Neural cell (in vitro differentiated cells): ENCODE results near the gene NCOR1. TPM values are rescaled to one million over a fixed set of nuclear protein-coding genes. Genes with fewer than 3 reads are reported as not detected.

Experiments used
- H2AFZ ChIP-seq: fragments of 200-600, 300-800 bp; sonication (generic), shearing (Covaris generic); 2 replicates; pipeline ENCODE4 v1.6.0; 2014; ENCODE audit warnings: low read depth, mild to moderate bottlenecking, antibody characterized with exemption, low read length, moderate library complexity
- H3F3A ChIP-seq: fragments of 200-600 bp; shearing (Covaris generic); 2 replicates; pipeline ENCODE4 v1.6.1; 2016; ENCODE audit warnings: mild to moderate bottlenecking, moderate library complexity, mixed read lengths, antibody characterized with exemption, low read length; ENCODE audit not compliant: insufficient read depth, poor library complexity, severe bottlenecking
- H3K27ac ChIP-seq: fragments of 200-600, 300-800 bp; sonication (generic), shearing (Covaris generic); 2 replicates; pipeline ENCODE4 v1.5.1; 2014; ENCODE audit warnings: mild to moderate bottlenecking, low read length, moderate library complexity
- H3K27me3 ChIP-seq: fragments of 300-800, 200-600 bp; sonication (generic), shearing (Covaris generic); 2 replicates; pipeline ENCODE4 v1.6.0; 2014; ENCODE audit warnings: mild to moderate bottlenecking, low read depth, low read length, moderate library complexity; ENCODE audit not compliant: insufficient read depth
- H3K36me3 ChIP-seq: fragments of 300-800, 200-600 bp; sonication (generic), shearing (Covaris generic); 2 replicates; pipeline ENCODE4 v1.5.1; 2014; ENCODE audit warnings: mild to moderate bottlenecking, antibody characterized with exemption, low read length, moderate library complexity; ENCODE audit not compliant: insufficient read depth
- H3K4me2 ChIP-seq: fragments of 300-800, 200-600 bp; sonication (generic), shearing (Covaris generic); 2 replicates; pipeline ENCODE4 v1.6.0; 2014; ENCODE audit warnings: mild to moderate bottlenecking, low read length
- H3K4me3 ChIP-seq: fragments of 300-800, 200-600 bp; sonication (generic), shearing (Covaris generic); 2 replicates; pipeline ENCODE4 v1.5.1; 2014; ENCODE audit warnings: mild to moderate bottlenecking, low read length, moderate library complexity
- H3K79me2 ChIP-seq: fragments of 200-600 bp; shearing (Covaris generic); replicated peaks from 2 replicates; pipeline ENCODE4 v1.6.0; 2014; ENCODE audit warnings: mild to moderate bottlenecking, low read length, moderate library complexity; ENCODE audit not compliant: insufficient read depth
- H3K9ac ChIP-seq: fragments of 300-800, 200-600 bp; sonication (generic), shearing (Covaris generic); 2 replicates; pipeline ENCODE4 v1.6.1; 2016; ENCODE audit warnings: mild to moderate bottlenecking, low read length, mixed read lengths
- H3K9me2 ChIP-seq: fragments of 200-600 bp; shearing (Covaris generic); 2 replicates; pipeline ENCODE4 v1.6.1; 2016; ENCODE audit warnings: mild to moderate bottlenecking, low read length, mixed read lengths; ENCODE audit not compliant: insufficient read depth
- H3K9me3 ChIP-seq: fragments of 200-600, 300-800 bp; sonication (generic), shearing (Covaris generic); 2 replicates; pipeline ENCODE4 v1.6.1; 2016; ENCODE audit warnings: mild to moderate bottlenecking, mixed run types, low read length, moderate library complexity, mixed read lengths
- H4K20me1 ChIP-seq: fragments of 200-600 bp; shearing (Covaris generic); 2 replicates; pipeline ENCODE4 v1.6.1; 2016; ENCODE audit warnings: mild to moderate bottlenecking, mixed run types; ENCODE audit not compliant: insufficient read depth
- EP300 ChIP-seq: fragments of 450-650 bp; conservative IDR thresholded peaks from 2 replicates; pipeline ENCODE4 v1.6.1; 2014; ENCODE audit warnings: antibody characterized with exemption, mild to moderate bottlenecking, moderate library complexity; ENCODE audit not compliant: poor library complexity, severe bottlenecking
- EZH2 ChIP-seq: fragments of 200-600, 300-800 bp; shearing (Covaris generic), sonication (generic); IDR thresholded peaks from 2 replicates; pipeline ENCODE4 v1.6.1; 2014; ENCODE audit warnings: antibody characterized with exemption, low read length, borderline replicate concordance, mild to moderate bottlenecking; ENCODE audit not compliant: insufficient read depth, poor library complexity, severe bottlenecking
- MXI1 ChIP-seq: fragments of 450-650 bp; conservative IDR thresholded peaks from 2 replicates; pipeline ENCODE4 v1.6.1; 2014; ENCODE audit warnings: antibody characterized with exemption, mild to moderate bottlenecking; ENCODE audit not compliant: poor library complexity, severe bottlenecking
- POLR2AphosphoS5 ChIP-seq: IDR thresholded peaks from 2 replicates; pipeline ENCODE4 v1.6.1; 2012
- RAD21 ChIP-seq: fragments of 450-650 bp; conservative IDR thresholded peaks from 2 replicates; pipeline ENCODE4 v1.6.1; 2014; ENCODE audit warnings: antibody characterized with exemption, mild to moderate bottlenecking, moderate library complexity
- REST ChIP-seq: IDR thresholded peaks from 2 replicates; pipeline ENCODE4 v1.6.1; 2012; ENCODE audit warnings: borderline replicate concordance
- SMC3 ChIP-seq: fragments of 450-650 bp; conservative IDR thresholded peaks from 2 replicates; pipeline ENCODE4 v1.6.1; 2014; ENCODE audit warnings: antibody characterized with exemption, mild to moderate bottlenecking, moderate library complexity; ENCODE audit not compliant: poor library complexity
- TAF1 ChIP-seq: IDR thresholded peaks from 2 replicates; pipeline ENCODE4 v1.6.1; 2012; ENCODE audit warnings: low read depth
- polyA plus RNA-seq: library from polyadenylated mRNA; depleted of rRNA; stranded (reverse); fragments of >200 nt; gene quantifications from 2 replicates; pipeline ENCODE4 v1.2.3, GENCODE V29; 2014
- TF ChIP-seq, protein P1 (sequence below): fragments of 450-650 bp; IDR thresholded peaks from 2 replicates; pipeline ENCODE4 v1.5.1; 2014; ENCODE audit warnings: antibody characterized with exemption, mild to moderate bottlenecking, moderate library complexity; ENCODE audit not compliant: poor library complexity, severe bottlenecking

Gene NCOR1
- polyA plus RNA-seq, 1 donor from 2014 or later: 26.9 TPM

- no peaks in the 10 kb centered on the region for H3K9me2 ChIP-seq
- H3K4me3 ChIP-seq: no peak overlapping the region
- no peaks in the 10 kb centered on the region for H4K20me1 ChIP-seq
Observed at GRCh38 chr17:16251043-16251442, 35.7 kb upstream of the NCOR1 start.

DNA sequence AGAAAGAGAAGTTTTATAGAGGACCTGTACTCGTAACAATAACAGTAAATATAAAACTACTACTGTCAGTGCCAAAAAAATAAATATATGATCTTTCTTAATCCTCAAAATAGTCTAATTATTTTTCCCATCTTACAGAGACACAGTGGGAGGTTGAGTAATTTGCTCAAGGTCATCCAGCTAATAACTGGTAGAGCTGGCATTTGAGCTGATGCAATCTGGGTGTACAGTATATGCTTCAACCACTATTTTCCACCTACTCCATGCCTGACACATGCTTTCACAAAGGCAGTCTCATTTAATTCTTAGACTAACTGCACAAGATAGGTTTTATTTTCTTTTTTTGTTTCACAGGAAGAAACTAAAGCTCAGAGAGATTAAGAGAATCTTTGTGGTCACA is 35.3 kb upstream of the NCOR1 start:
- Histone ChIP-seq H3K79me2 (no peaks in the 10 kb centered on the region), H3K36me3 (no peaks in the 10 kb centered on the region), H3K9me2 (no peaks in the 10 kb centered on the region), H3K9ac (no peak overlapping the region), H3K9me3 (no peaks in the 10 kb centered on the region), H3F3A (no peaks in the 10 kb centered on the region), H3K27me3 (no peaks in the 10 kb centered on the region), H3K27ac (no peak overlapping the region), H2AFZ (no peak overlapping the region), H3K4me3 (no peak overlapping the region), H3K4me2 (no peak overlapping the region), H4K20me1 (no peaks in the 10 kb centered on the region)
- TF ChIP-seq RAD21 (no peak), TAF1 (no peak), EP300 (no peak), EZH2 (no peak), POLR2AphosphoS5 (no peak)

More at GRCh38 chr17:16251043-16251442, 35.7 kb upstream of the NCOR1 start:
- TF ChIP-seq, protein P1, sequence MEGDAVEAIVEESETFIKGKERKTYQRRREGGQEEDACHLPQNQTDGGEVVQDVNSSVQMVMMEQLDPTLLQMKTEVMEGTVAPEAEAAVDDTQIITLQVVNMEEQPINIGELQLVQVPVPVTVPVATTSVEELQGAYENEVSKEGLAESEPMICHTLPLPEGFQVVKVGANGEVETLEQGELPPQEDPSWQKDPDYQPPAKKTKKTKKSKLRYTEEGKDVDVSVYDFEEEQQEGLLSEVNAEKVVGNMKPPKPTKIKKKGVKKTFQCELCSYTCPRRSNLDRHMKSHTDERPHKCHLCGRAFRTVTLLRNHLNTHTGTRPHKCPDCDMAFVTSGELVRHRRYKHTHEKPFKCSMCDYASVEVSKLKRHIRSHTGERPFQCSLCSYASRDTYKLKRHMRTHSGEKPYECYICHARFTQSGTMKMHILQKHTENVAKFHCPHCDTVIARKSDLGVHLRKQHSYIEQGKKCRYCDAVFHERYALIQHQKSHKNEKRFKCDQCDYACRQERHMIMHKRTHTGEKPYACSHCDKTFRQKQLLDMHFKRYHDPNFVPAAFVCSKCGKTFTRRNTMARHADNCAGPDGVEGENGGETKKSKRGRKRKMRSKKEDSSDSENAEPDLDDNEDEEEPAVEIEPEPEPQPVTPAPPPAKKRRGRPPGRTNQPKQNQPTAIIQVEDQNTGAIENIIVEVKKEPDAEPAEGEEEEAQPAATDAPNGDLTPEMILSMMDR: no peak
- TF ChIP-seq RAD21: no peak
- TF ChIP-seq POLR2AphosphoS5: no peak
- TF ChIP-seq MXI1: no peak
- no peak for TF ChIP-seq EP300
- no peak for TF ChIP-seq EZH2
- no peak for TF ChIP-seq SMC3
- TF ChIP-seq REST: no peak
- no peak for TF ChIP-seq TAF1
- no peaks in the 10 kb centered on the region for H3K27me3 ChIP-seq
- no peaks in the 10 kb centered on the region for H3K9me3 ChIP-seq
- no peaks in the 10 kb centered on the region for H3K79me2 ChIP-seq
- H3K36me3 ChIP-seq: no peaks in the 10 kb centered on the region
- H3K27ac ChIP-seq: no peak overlapping the region
- H3K9ac ChIP-seq: no peak overlapping the region
- H3F3A ChIP-seq: no peaks in the 10 kb centered on the region
- H2AFZ ChIP-seq: no peak overlapping the region
- H3K4me2 ChIP-seq: no peak overlapping the region
